GM12878 (cell line): Measurements from ENCODE around the gene CEP63. TPM values are rescaled to one million over a fixed set of nuclear protein-coding genes. Genes with fewer than 3 reads are reported as not detected.

Experiments
- ATAC-seq: fragments of 200-7000 bp; cut with Tn5 transposase; 3 replicates; pipeline ENCODE4 v1.9.1; 2020; ENCODE audit warnings: mild to moderate bottlenecking, moderate library complexity
- BruUV-seq: library from RNA; stranded (reverse); fragments of 400-500 nt; replicated peaks from 2 replicates; lab custom pipeline; 2021; lab: Mats Ljungman, UMichigan
- CTCF ChIA-PET: fragments of 300-600 bp; sonication (Branson Sonifier 250); formaldehyde crosslinking; extraction: SDS; loops from one replicate; lab custom pipeline; 2021; ENCODE audit warnings: inconsistent platforms; lab: Yijun Ruan, JAX
- POLR2A ChIA-PET: fragments of 350-600 bp; formaldehyde crosslinking; extraction: SDS; loops from one replicate; lab custom pipeline; 2021; ENCODE audit warnings: inconsistent platforms; lab: Charles Lee
- RAD21 ChIA-PET: fragments of 300-600 bp; sonication (Branson Sonifier 250); formaldehyde crosslinking; loops from one replicate; lab custom pipeline; 2023; ENCODE audit warnings: antibody characterized with exemption; ENCODE audit not compliant: unreplicated experiment; lab: Charles Lee
- SMC1A ChIA-PET: fragments of 300-600 bp; sonication (Branson Sonifier 250); formaldehyde crosslinking; loops from one replicate; lab custom pipeline; 2023; ENCODE audit not compliant: unreplicated experiment, uncharacterized antibody; lab: Charles Lee
- DNase-seq: peaks from one replicate; pipeline ENCODE4 v3.0.0-alpha.2; 2011; ENCODE audit warnings: low read depth, low spot score
- FAIRE-seq: peaks from 3 replicates; lab custom pipeline; 2011; peaks lifted over from hg19 to GRCh38; lab: Jason Lieb, UNC
- H2AFZ ChIP-seq: 2 replicates; pipeline ENCODE4 v1.6.0; 2011; ENCODE audit warnings: low read depth, low read length, control low read depth; ENCODE audit not compliant: control insufficient read depth
- H3K27ac ChIP-seq: 2 replicates; pipeline ENCODE4 v1.5.1; 2011; ENCODE audit warnings: control low read depth; ENCODE audit not compliant: control insufficient read depth, insufficient read depth
- H3K27me3 ChIP-seq, 2 experiments: replicated peaks in 1 of 2; 2 replicates each; pipeline versions ENCODE4 v1.6.0 to v1.6.1; 2011; ENCODE audit warnings: low read length in 1 of 2; ENCODE audit not compliant: control insufficient read depth in 2 of 2, insufficient read depth in 2 of 2
- H3K36me3 ChIP-seq, 2 experiments: 2 replicates each; pipeline ENCODE4 v1.5.1; 2011; ENCODE audit warnings: low read length in 1 of 2; ENCODE audit not compliant: control insufficient read depth in 2 of 2, insufficient read depth in 2 of 2
- H3K4me1 ChIP-seq: 2 replicates; pipeline ENCODE4 v1.6.1; 2011; ENCODE audit warnings: mild to moderate bottlenecking, low read length, moderate library complexity, mixed read lengths; ENCODE audit not compliant: control insufficient read depth, insufficient read depth
- H3K4me2 ChIP-seq: 2 replicates; pipeline ENCODE4 v1.6.0; 2011; ENCODE audit warnings: control low read depth; ENCODE audit not compliant: control insufficient read depth, insufficient read depth
- H3K4me3 ChIP-seq: fragments of 200-600 bp; sonication (generic); 2 replicates; pipeline ENCODE4 v1.5.1; 2016
- H3K79me2 ChIP-seq: 2 replicates; pipeline ENCODE4 v1.6.0; 2011; ENCODE audit warnings: low read length; ENCODE audit not compliant: control insufficient read depth, insufficient read depth
- H3K9ac ChIP-seq: 2 replicates; pipeline ENCODE4 v1.8.0; 2011; ENCODE audit warnings: low read length, control low read depth, mixed read lengths; ENCODE audit not compliant: control insufficient read depth, insufficient read depth
- H3K9me3 ChIP-seq: replicated peaks from 3 replicates; pipeline ENCODE4 v1.5.1; 2011; ENCODE audit warnings: mild to moderate bottlenecking, low read length; ENCODE audit not compliant: control insufficient read depth, insufficient read depth
- H4K20me1 ChIP-seq: 2 replicates; pipeline ENCODE4 v1.6.0; 2011; ENCODE audit not compliant: control insufficient read depth, insufficient read depth
- ASH2L ChIP-seq: fragments of 300-600, 200-600 bp; sonication (generic); IDR thresholded peaks from 2 replicates; pipeline ENCODE4 v1.6.1; 2017; ENCODE audit warnings: low read depth, mild to moderate bottlenecking, borderline replicate concordance
- BACH1 ChIP-seq: fragments of 450-650 bp; IDR thresholded peaks from 2 replicates; pipeline ENCODE4 v1.6.1; 2017; ENCODE audit warnings: mild to moderate bottlenecking, borderline replicate concordance
- BMI1 ChIP-seq: fragments of 450-650 bp; IDR thresholded peaks from 2 replicates; pipeline ENCODE4 v1.6.1; 2016; ENCODE audit warnings: mild to moderate bottlenecking, moderate library complexity, borderline replicate concordance
- CHD4 ChIP-seq: fragments of 200-600 bp; sonication (generic); IDR thresholded peaks from 2 replicates; pipeline ENCODE4 v1.6.1; 2016; ENCODE audit warnings: mild to moderate bottlenecking
- CTCF ChIP-seq, 3 experiments: IDR thresholded peaks in 2 of 3; conservative IDR thresholded peaks in 1 of 3; 2 replicates each; pipeline ENCODE4 v1.5.1; 2011; ENCODE audit warnings: low read depth in 3 of 3, low read length in 3 of 3, mild to moderate bottlenecking in 3 of 3, control low read depth in 2 of 3, moderate library complexity in 2 of 3, inconsistent platforms in 1 of 3, mixed read lengths in 1 of 3; ENCODE audit not compliant: control insufficient read depth in 2 of 3, insufficient read depth in 1 of 3; ENCODE audit errors: extremely low read depth in 1 of 3
- ETV6 ChIP-seq, 2 experiments: fragments of 450-650 bp in 1 of 2; IDR thresholded peaks in 1 of 2; conservative IDR thresholded peaks in 1 of 2; 2 replicates each; pipeline ENCODE4 v1.6.1; 2014; ENCODE audit warnings: antibody characterized with exemption in 1 of 2, borderline replicate concordance in 1 of 2, low read depth in 1 of 2, mild to moderate bottlenecking in 1 of 2, moderate library complexity in 1 of 2
- FOXK2 ChIP-seq: fragments of 450-650 bp; IDR thresholded peaks from 2 replicates; pipeline ENCODE4 v1.6.1; 2017; ENCODE audit warnings: mild to moderate bottlenecking, moderate library complexity
- ZNF24 ChIP-seq: fragments of 450-650 bp; IDR thresholded peaks from 2 replicates; pipeline ENCODE4 v1.6.1; 2017; ENCODE audit warnings: antibody characterized with exemption, mild to moderate bottlenecking
- ZNF274 ChIP-seq: IDR thresholded peaks from one replicate; pipeline ENCODE4 v1.8.0; 2011; ENCODE audit not compliant: insufficient read length, insufficient read depth
- WGBS: methylation state at CpG from one replicate; pipeline ENCODE4 v1.1.6; 2016; ENCODE audit warnings: low lambda C conversion rate; ENCODE audit not compliant: insufficient replicate concordance, insufficient coverage; ENCODE audit errors: missing lambda C conversion rate; 5-methylcytosine and 5-hydroxymethylcytosine counted together
- in situ Hi-C: fragments of 300-500 bp; cut with MboI; formaldehyde crosslinking; loops from 9 replicates; pipeline ENCODE4 v1.14.3; 2018; ENCODE audit warnings: mixed read lengths
- intact Hi-C: fragments of 100-400 bp; cut with micrococcal nuclease; formaldehyde crosslinking; loops from one replicate; pipeline ENCODE4 v1.14.2; 2022; ENCODE audit not compliant: unreplicated experiment
- polyA plus RNA-seq, 11 experiments: library from polyadenylated mRNA; depleted of rRNA in 4 of 11; unstranded in 6 of 11; stranded (reverse) in 5 of 11; fragments of >200 nt; fragmentation: Nextera tagmentation in 4 of 11; fragmentation: Illumina TruSeq in 1 of 11; extraction: Ambion mirVana in 4 of 11; extraction: Trizol in 1 of 11; gene quantifications; 1 replicate in 1 of 11; 2 replicates in 10 of 11; pipeline versions ENCODE4 v1.2.1 to v1.2.3, GENCODE V29; 2011 to 2016; ENCODE audit warnings: inconsistent platforms in 2 of 11, missing spikeins in 2 of 11, low read depth in 1 of 11
- total RNA-seq, 4 experiments: library from RNA; depleted of rRNA in 3 of 4; stranded (reverse); fragments of >200 nt in 3 of 4; fragmentation: Illumina TruSeq in 1 of 4; extraction: Trizol in 1 of 4; gene quantifications; 2 replicates each; pipeline versions ENCODE4 v1.2.1 to v1.2.3, GENCODE V29; 2013 to 2021
- TF ChIP-seq, protein P1 (sequence below): IDR thresholded peaks from 2 replicates; pipeline ENCODE4 v1.6.1; 2011; ENCODE audit warnings: low read depth, mild to moderate bottlenecking, low read length, moderate library complexity, borderline replicate concordance; ENCODE audit errors: extremely low read depth
- TF ChIP-seq, protein P2 (sequence below): IDR thresholded peaks from 2 replicates; pipeline ENCODE4 v1.6.1; 2011; ENCODE audit warnings: borderline replicate concordance, low read depth, mild to moderate bottlenecking, moderate library complexity, mixed read lengths, low read length; ENCODE audit not compliant: insufficient read depth; ENCODE audit errors: extremely low read length
- TF ChIP-seq, protein P3 (sequence below): IDR thresholded peaks from 2 replicates; pipeline ENCODE4 v1.6.1; 2012; ENCODE audit warnings: improper control_type of control experiment, low read depth, low read length; ENCODE audit not compliant: insufficient replicate concordance

CEP63 gene
- total and polyA plus RNA-seq, 10 of the 15 experiments (the other 5 are each of a cell fraction or from before 2014, with no cell fraction given): 14.0 to 36.9 (median 26.8) TPM

- TF ChIP-seq, protein P1, sequence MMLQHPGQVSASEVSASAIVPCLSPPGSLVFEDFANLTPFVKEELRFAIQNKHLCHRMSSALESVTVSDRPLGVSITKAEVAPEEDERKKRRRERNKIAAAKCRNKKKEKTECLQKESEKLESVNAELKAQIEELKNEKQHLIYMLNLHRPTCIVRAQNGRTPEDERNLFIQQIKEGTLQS: no peak
- TF ChIP-seq BMI1 (no peak), ETV6 (conservative IDR thresholded peaks at IDR 0.05 in 1 of 2, IDR thresholded peaks at IDR 0.05 in 1 of 2; ENCODE audit: borderline replicate concordance in 1 of 2, low read depth in 1 of 2) (no peak), ZNF274 (no peak), FOXK2 (no peak), ZNF24 (no peak), BACH1 (no peak), CTCF (IDR thresholded peaks at IDR 0.05 in 2 of 3, conservative IDR thresholded peaks at IDR 0.05 in 1 of 3; ENCODE audit: control insufficient read depth in 2 of 3, extremely low read depth in 1 of 3, insufficient read depth in 1 of 3, low read depth in 3 of 3, low read length in 3 of 3) (no peak), CHD4 (no peak)
- TF ChIP-seq, protein P2, sequence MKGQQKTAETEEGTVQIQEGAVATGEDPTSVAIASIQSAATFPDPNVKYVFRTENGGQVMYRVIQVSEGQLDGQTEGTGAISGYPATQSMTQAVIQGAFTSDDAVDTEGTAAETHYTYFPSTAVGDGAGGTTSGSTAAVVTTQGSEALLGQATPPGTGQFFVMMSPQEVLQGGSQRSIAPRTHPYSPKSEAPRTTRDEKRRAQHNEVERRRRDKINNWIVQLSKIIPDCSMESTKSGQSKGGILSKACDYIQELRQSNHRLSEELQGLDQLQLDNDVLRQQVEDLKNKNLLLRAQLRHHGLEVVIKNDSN: no peak
Measured at GRCh38 chr3:134592806-134593205, 106.9 kb downstream of the CEP63 start (continued).

GRCh38 chr3:134594331-134594741 is 108.5 kb downstream of the CEP63 start:
- no peak overlapping the region for H3K4me3 ChIP-seq
- CTCF ChIA-PET: no interaction called here
- SMC1A ChIA-PET: no interaction called here
- DNase-seq (no peak), FAIRE-seq (no peak), ATAC-seq (no peak)
- no peaks in the 10 kb centered on the region for H4K20me1 ChIP-seq
- no peaks in the 10 kb centered on the region for H3K36me3 ChIP-seq
- no peaks in the 10 kb centered on the region for H3K4me1 ChIP-seq
- in situ Hi-C loops (no loop called here), intact Hi-C loops (no loop called here)
- H3K4me2 ChIP-seq: no peak overlapping the region
- no peak overlapping the region for H3K27ac ChIP-seq
- POLR2A ChIA-PET: no interaction called here
- H3K9me3 ChIP-seq: no peaks in the 10 kb centered on the region
- H3K27me3 ChIP-seq: no peaks in the 10 kb centered on the region
- WGBS: 49% methylated on average over 8 of the region's 8 CpGs
- no peak overlapping the region for H2AFZ ChIP-seq
- no TSS peak for BruUV-seq
- no peaks in the 10 kb centered on the region for H3K79me2 ChIP-seq
- H3K9ac ChIP-seq: no peak overlapping the region
- RAD21 ChIA-PET: no interaction called here
- TF ChIP-seq ASH2L: no peak
- TF ChIP-seq, protein P3, sequence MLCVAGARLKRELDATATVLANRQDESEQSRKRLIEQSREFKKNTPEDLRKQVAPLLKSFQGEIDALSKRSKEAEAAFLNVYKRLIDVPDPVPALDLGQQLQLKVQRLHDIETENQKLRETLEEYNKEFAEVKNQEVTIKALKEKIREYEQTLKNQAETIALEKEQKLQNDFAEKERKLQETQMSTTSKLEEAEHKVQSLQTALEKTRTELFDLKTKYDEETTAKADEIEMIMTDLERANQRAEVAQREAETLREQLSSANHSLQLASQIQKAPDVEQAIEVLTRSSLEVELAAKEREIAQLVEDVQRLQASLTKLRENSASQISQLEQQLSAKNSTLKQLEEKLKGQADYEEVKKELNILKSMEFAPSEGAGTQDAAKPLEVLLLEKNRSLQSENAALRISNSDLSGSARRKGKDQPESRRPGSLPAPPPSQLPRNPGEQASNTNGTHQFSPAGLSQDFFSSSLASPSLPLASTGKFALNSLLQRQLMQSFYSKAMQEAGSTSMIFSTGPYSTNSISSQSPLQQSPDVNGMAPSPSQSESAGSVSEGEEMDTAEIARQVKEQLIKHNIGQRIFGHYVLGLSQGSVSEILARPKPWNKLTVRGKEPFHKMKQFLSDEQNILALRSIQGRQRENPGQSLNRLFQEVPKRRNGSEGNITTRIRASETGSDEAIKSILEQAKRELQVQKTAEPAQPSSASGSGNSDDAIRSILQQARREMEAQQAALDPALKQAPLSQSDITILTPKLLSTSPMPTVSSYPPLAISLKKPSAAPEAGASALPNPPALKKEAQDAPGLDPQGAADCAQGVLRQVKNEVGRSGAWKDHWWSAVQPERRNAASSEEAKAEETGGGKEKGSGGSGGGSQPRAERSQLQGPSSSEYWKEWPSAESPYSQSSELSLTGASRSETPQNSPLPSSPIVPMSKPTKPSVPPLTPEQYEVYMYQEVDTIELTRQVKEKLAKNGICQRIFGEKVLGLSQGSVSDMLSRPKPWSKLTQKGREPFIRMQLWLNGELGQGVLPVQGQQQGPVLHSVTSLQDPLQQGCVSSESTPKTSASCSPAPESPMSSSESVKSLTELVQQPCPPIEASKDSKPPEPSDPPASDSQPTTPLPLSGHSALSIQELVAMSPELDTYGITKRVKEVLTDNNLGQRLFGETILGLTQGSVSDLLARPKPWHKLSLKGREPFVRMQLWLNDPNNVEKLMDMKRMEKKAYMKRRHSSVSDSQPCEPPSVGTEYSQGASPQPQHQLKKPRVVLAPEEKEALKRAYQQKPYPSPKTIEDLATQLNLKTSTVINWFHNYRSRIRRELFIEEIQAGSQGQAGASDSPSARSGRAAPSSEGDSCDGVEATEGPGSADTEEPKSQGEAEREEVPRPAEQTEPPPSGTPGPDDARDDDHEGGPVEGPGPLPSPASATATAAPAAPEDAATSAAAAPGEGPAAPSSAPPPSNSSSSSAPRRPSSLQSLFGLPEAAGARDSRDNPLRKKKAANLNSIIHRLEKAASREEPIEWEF: no peak
